ENCODE measurements around the gene DAPK2.

GRCh38 chr15:63979262-63979793 lies 67.0 kb downstream of the DAPK2 start:
- no peak for TF ChIP-seq CTCF (conservative IDR thresholded peaks at IDR 0.05)
- no peak for TF ChIP-seq ZFX (IDR thresholded peaks at IDR 0.05)

Measured in C4-2B (cell line).